GM12891 (cell line): ENCODE measurements around the gene PPFIBP2.

Experiments
- DNase-seq: peaks from one replicate; pipeline ENCODE4 v3.0.0; 2011; ENCODE audit warnings: low spot score; ENCODE audit not compliant: insufficient read length
- FAIRE-seq: peaks from 2 replicates; lab custom pipeline; 2011; peaks lifted over from hg19 to GRCh38; lab: Jason Lieb, UNC
- PAX5 ChIP-seq: IDR thresholded peaks from 2 replicates; pipeline ENCODE4 v1.6.1; 2011; ENCODE audit warnings: low read length, moderate library complexity, mild to moderate bottlenecking; ENCODE audit not compliant: insufficient read depth, severe bottlenecking
- POLR2A ChIP-seq: IDR thresholded peaks from 2 replicates; pipeline ENCODE4 v1.6.1; 2011; ENCODE audit warnings: low read depth, low read length, control low read depth
- POLR2AphosphoS5 ChIP-seq: IDR thresholded peaks from 2 replicates; pipeline ENCODE4 v1.6.1; 2011; ENCODE audit warnings: low read depth, low read length, control low read depth
- POU2F2 ChIP-seq: IDR thresholded peaks from 2 replicates; pipeline ENCODE4 v1.6.1; 2011; ENCODE audit warnings: low read depth, mild to moderate bottlenecking, control low read depth, low read length, moderate library complexity
- SPI1 ChIP-seq: IDR thresholded peaks from 2 replicates; pipeline ENCODE4 v1.6.1; 2011; ENCODE audit warnings: low read depth, low read length, control low read depth
- TAF1 ChIP-seq: IDR thresholded peaks from 2 replicates; pipeline ENCODE4 v1.6.1; 2011; ENCODE audit warnings: low read depth, low read length, control low read depth

The PPFIBP2 gene

GRCh38 chr11:7534042-7534378, 20.2 kb downstream of the PPFIBP2 start:
- FAIRE-seq: no peak
- peak; percentile 72 for TF ChIP-seq SPI1
- TF ChIP-seq POLR2AphosphoS5: no peak

GRCh38 chr11:7536100-7536499, 22.3 kb downstream of the PPFIBP2 start:
- FAIRE-seq (peak; percentile 9), DNase-seq (no peak)
- TF ChIP-seq PAX5 (no peak), TAF1 (no peak), POLR2AphosphoS5 (no peak), SPI1 (no peak), POU2F2 (no peak), POLR2A (no peak)

More at GRCh38 chr11:7534042-7534378, 20.2 kb downstream of the PPFIBP2 start:
- DNase-seq: no peak

GRCh38 chr11:7537265-7537664, 23.5 kb downstream of the PPFIBP2 start:
- TF ChIP-seq TAF1 (no peak), POLR2AphosphoS5 (no peak), SPI1 (no peak), POLR2A (no peak), POU2F2 (no peak), PAX5 (no peak)
- no peak for DNase-seq
- no peak for FAIRE-seq

GRCh38 chr11:7538031-7538430, 24.2 kb downstream of the PPFIBP2 start:
- FAIRE-seq (peak; percentile 45), DNase-seq (no peak)
- TF ChIP-seq SPI1: no peak
- no peak for TF ChIP-seq POLR2AphosphoS5
- TF ChIP-seq PAX5: no peak
- no peak for TF ChIP-seq TAF1
- TF ChIP-seq POLR2A: no peak
- no peak for TF ChIP-seq POU2F2

GRCh38 chr11:7538466-7539454, 25.0 kb downstream of the PPFIBP2 start:
- DNase-seq: no peak
- FAIRE-seq: no peak
- TF ChIP-seq SPI1 (no peak), PAX5 (no peak), POLR2AphosphoS5 (no peak), POU2F2 (no peak), POLR2A (no peak), TAF1 (no peak)

GRCh38 chr11:7540830-7541555, 27.2 kb downstream of the PPFIBP2 start:
- no peak for DNase-seq
- peak; percentile 59 for FAIRE-seq
- TF ChIP-seq PAX5 (no peak), SPI1 (no peak), POLR2A (no peak), TAF1 (no peak), POU2F2 (no peak), POLR2AphosphoS5 (no peak)

GRCh38 chr11:7543302-7543701, 29.5 kb downstream of the PPFIBP2 start:
- TF ChIP-seq POLR2A (no peak), TAF1 (no peak), POLR2AphosphoS5 (no peak), SPI1 (no peak), POU2F2 (no peak), PAX5 (no peak)
- DNase-seq (no peak), FAIRE-seq (no peak)

- FAIRE-seq (peak; percentile 41), DNase-seq (no peak)
- TF ChIP-seq POLR2AphosphoS5 (no peak), POLR2A (no peak), SPI1 (no peak), POU2F2 (no peak), TAF1 (no peak), PAX5 (no peak)
Measured at GRCh38 chr11:7544021-7544420, 30.2 kb downstream of the PPFIBP2 start.

- no peak for FAIRE-seq
Measured at GRCh38 chr11:7545611-7546010, 31.8 kb downstream of the PPFIBP2 start.

GRCh38 chr11:7546324-7546791, 32.6 kb downstream of the PPFIBP2 start:
- TF ChIP-seq PAX5: no peak
- no peak for TF ChIP-seq SPI1
- TF ChIP-seq POLR2A: no peak
- no peak for TF ChIP-seq POLR2AphosphoS5
- TF ChIP-seq POU2F2: no peak
- no peak for TF ChIP-seq TAF1
- DNase-seq: no peak

More at GRCh38 chr11:7545611-7546010, 31.8 kb downstream of the PPFIBP2 start:
- TF ChIP-seq TAF1 (no peak), POLR2A (no peak), SPI1 (no peak), POU2F2 (no peak), PAX5 (no peak)
- no peak for DNase-seq

More at GRCh38 chr11:7546324-7546791, 32.6 kb downstream of the PPFIBP2 start:
- FAIRE-seq: no peak
